H9 (cell line): ENCODE results near the gene CTNNA1. TPM values are rescaled to one million over a fixed set of nuclear protein-coding genes. Genes with fewer than 3 reads are reported as not detected.
A peak's percentile ranks its signal among the peaks of the same experiment; 100 is the strongest.

Experiments used
- DNase-seq: peaks from one replicate; pipeline ENCODE4 v3.0.0-alpha.2; 2017
- H2AFZ ChIP-seq: one replicate; pipeline ENCODE4 v1.6.1; 2013; ENCODE audit warnings: mild to moderate bottlenecking, low read length, control low read depth, moderate library complexity
- H2AK5ac ChIP-seq: 2 replicates; pipeline ENCODE4 v1.6.1; 2013; ENCODE audit warnings: low read length, control low read depth, mixed read lengths; ENCODE audit not compliant: insufficient read length
- H2BK120ac ChIP-seq: one replicate; pipeline ENCODE4 v1.6.1; 2013; ENCODE audit warnings: low read depth, mild to moderate bottlenecking, low read length, control low read depth, inconsistent platforms; ENCODE audit not compliant: poor library complexity, severe bottlenecking
- H2BK12ac ChIP-seq: 2 replicates; pipeline ENCODE4 v1.6.1; 2013; ENCODE audit warnings: low read length, control low read depth, mixed read lengths, low read depth; ENCODE audit not compliant: insufficient read length
- H2BK15ac ChIP-seq: 2 replicates; pipeline ENCODE4 v1.6.1; 2013; ENCODE audit warnings: low read depth, low read length, control low read depth
- H2BK20ac ChIP-seq: one replicate; pipeline ENCODE4 v1.6.1; 2013; ENCODE audit warnings: low read depth, mild to moderate bottlenecking, low read length, control low read depth, inconsistent platforms; ENCODE audit not compliant: poor library complexity, severe bottlenecking
- H2BK5ac ChIP-seq: 2 replicates; pipeline ENCODE4 v1.6.1; 2013; ENCODE audit warnings: low read length, control low read depth, mixed read lengths; ENCODE audit not compliant: insufficient read length
- H3K14ac ChIP-seq: 2 replicates; pipeline ENCODE4 v1.6.1; 2013; ENCODE audit warnings: low read length, control low read depth; ENCODE audit not compliant: insufficient read depth
- H3K18ac ChIP-seq: 2 replicates; pipeline ENCODE4 v1.6.1; 2013; ENCODE audit warnings: low read depth, mild to moderate bottlenecking, mixed read lengths, low read length, control low read depth; ENCODE audit not compliant: insufficient read length
- H3K23ac ChIP-seq: 2 replicates; pipeline ENCODE4 v1.6.1; 2013; ENCODE audit warnings: low read length, control low read depth, mixed read lengths, low read depth; ENCODE audit not compliant: insufficient read length
- H3K23me2 ChIP-seq: 2 replicates; pipeline ENCODE4 v1.6.1; 2013; ENCODE audit warnings: low read depth, mild to moderate bottlenecking, mixed read lengths, low read length, control low read depth; ENCODE audit not compliant: insufficient read length, poor library complexity, severe bottlenecking
- H3K27ac ChIP-seq: 2 replicates; pipeline ENCODE4 v1.5.1; 2013; ENCODE audit warnings: low read length, control low read depth, mixed read lengths, low read depth; ENCODE audit not compliant: insufficient read length
- H3K27me3 ChIP-seq: 2 replicates; pipeline ENCODE4 v1.6.1; 2013; ENCODE audit warnings: low read length, control low read depth, inconsistent platforms; ENCODE audit not compliant: insufficient read depth
- H3K4ac ChIP-seq: 2 replicates; pipeline ENCODE4 v1.6.1; 2013; ENCODE audit warnings: low read depth, mild to moderate bottlenecking, control low read depth, inconsistent platforms, low read length, moderate library complexity
- H3K4me1 ChIP-seq: 2 replicates; pipeline ENCODE4 v1.6.1; 2013; ENCODE audit warnings: low read length, control low read depth, inconsistent platforms; ENCODE audit not compliant: insufficient read depth
- H3K4me2 ChIP-seq: 2 replicates; pipeline ENCODE4 v1.6.1; 2013; ENCODE audit warnings: low read length, control low read depth, mixed read lengths; ENCODE audit not compliant: insufficient read length, insufficient read depth
- H3K56ac ChIP-seq: 2 replicates; pipeline ENCODE4 v1.6.1; 2013; ENCODE audit warnings: low read depth, mild to moderate bottlenecking, mixed read lengths, low read length, control low read depth; ENCODE audit not compliant: insufficient read length
- H3K79me1 ChIP-seq: 2 replicates; pipeline ENCODE4 v1.6.1; 2013; ENCODE audit warnings: low read depth, mild to moderate bottlenecking, moderate library complexity, low read length, control low read depth, inconsistent platforms; ENCODE audit not compliant: insufficient read depth, poor library complexity, severe bottlenecking
- H3K79me2 ChIP-seq: 2 replicates; pipeline ENCODE4 v1.6.1; 2013; ENCODE audit warnings: low read length, control low read depth, inconsistent platforms; ENCODE audit not compliant: insufficient read depth
- H3K9ac ChIP-seq: 2 replicates; pipeline ENCODE4 v1.6.1; 2013; ENCODE audit warnings: low read length, control low read depth, mixed read lengths; ENCODE audit not compliant: insufficient read length; ENCODE audit errors: extremely low read depth
- H3K9me3 ChIP-seq: one replicate; pipeline ENCODE4 v1.6.1; 2013; ENCODE audit warnings: low read depth, low read length, inconsistent platforms; ENCODE audit not compliant: control insufficient read depth
- H3T11ph ChIP-seq: one replicate; pipeline ENCODE4 v1.6.1; 2013; ENCODE audit warnings: mild to moderate bottlenecking, low read length, control low read depth, inconsistent platforms
- H4K20me1 ChIP-seq: one replicate; pipeline ENCODE4 v1.6.1; 2013; ENCODE audit not compliant: control insufficient read depth, insufficient read length, insufficient read depth
- H4K5ac ChIP-seq: 2 replicates; pipeline ENCODE4 v1.6.1; 2013; ENCODE audit warnings: low read depth, mild to moderate bottlenecking, mixed read lengths, low read length, control low read depth; ENCODE audit not compliant: insufficient read length
- H4K8ac ChIP-seq: replicated peaks from 2 replicates; pipeline ENCODE4 v1.6.1; 2013; ENCODE audit warnings: low read length, control low read depth, mixed read lengths, low read depth; ENCODE audit not compliant: insufficient read length
- H4K91ac ChIP-seq: 2 replicates; pipeline ENCODE4 v1.6.1; 2013; ENCODE audit warnings: low read depth, mild to moderate bottlenecking, moderate library complexity, mixed read lengths, low read length, control low read depth; ENCODE audit not compliant: insufficient read length
- H3K27ac Mint-ChIP-seq, 3 experiments: 2 replicates in 2 of 3; 3 replicates in 1 of 3; pipeline ENCODE4 v1.8.0; 2020 to 2021; ENCODE audit warnings: mixed read lengths in 3 of 3, mild to moderate bottlenecking in 1 of 3, moderate library complexity in 1 of 3
- H3K27me3 Mint-ChIP-seq: 2 replicates; pipeline ENCODE4 v1.8.0; 2021; ENCODE audit warnings: low read depth, mild to moderate bottlenecking, moderate library complexity, mixed read lengths
- H3K36me3 Mint-ChIP-seq, 3 experiments: 2 replicates in 2 of 3; 3 replicates in 1 of 3; pipeline ENCODE4 v1.8.0; 2020 to 2021; ENCODE audit warnings: low read depth in 3 of 3, mixed read lengths in 3 of 3; ENCODE audit not compliant: insufficient read depth in 1 of 3
- H3K4me1 Mint-ChIP-seq, 2 experiments: 2 replicates each; pipeline ENCODE4 v1.8.0; 2020; ENCODE audit warnings: mixed read lengths in 2 of 2
- H3K4me3 Mint-ChIP-seq, 2 experiments: 2 replicates in 1 of 2; 3 replicates in 1 of 2; pipeline ENCODE4 v1.8.0; 2020 to 2021; ENCODE audit warnings: mild to moderate bottlenecking in 2 of 2, mixed read lengths in 2 of 2, moderate library complexity in 1 of 2
- H3K9me3 Mint-ChIP-seq, 2 experiments: 2 replicates in 1 of 2; 3 replicates in 1 of 2; pipeline ENCODE4 v1.8.0; 2020; ENCODE audit warnings: mild to moderate bottlenecking in 2 of 2, mixed read lengths in 2 of 2, moderate library complexity in 1 of 2
- CTCF ChIP-seq: fragments of 200-600 bp; sonication (generic); conservative IDR thresholded peaks from 3 replicates; pipeline ENCODE4 v1.8.0; 2021; ENCODE audit warnings: antibody characterized with exemption, mild to moderate bottlenecking
- WGBS: extraction: QIAGEN DNeasy Blood & Tissue Kit; methylation state at CpG from one replicate; pipeline ENCODE4 v1.1.7; 2013; ENCODE audit warnings: missing lambda C conversion rate, low lambda C conversion rate, mixed read lengths; ENCODE audit not compliant: insufficient read length; ENCODE audit errors: extremely low coverage; 5-methylcytosine and 5-hydroxymethylcytosine counted together
- total RNA-seq: library from RNA; stranded (reverse); gene quantifications from 2 replicates; pipeline ENCODE4 v1.2.1, GENCODE V29; 2021

The CTNNA1 gene
- total RNA-seq, 1 experiment from 2014 or later, result 354 TPM

DNA sequence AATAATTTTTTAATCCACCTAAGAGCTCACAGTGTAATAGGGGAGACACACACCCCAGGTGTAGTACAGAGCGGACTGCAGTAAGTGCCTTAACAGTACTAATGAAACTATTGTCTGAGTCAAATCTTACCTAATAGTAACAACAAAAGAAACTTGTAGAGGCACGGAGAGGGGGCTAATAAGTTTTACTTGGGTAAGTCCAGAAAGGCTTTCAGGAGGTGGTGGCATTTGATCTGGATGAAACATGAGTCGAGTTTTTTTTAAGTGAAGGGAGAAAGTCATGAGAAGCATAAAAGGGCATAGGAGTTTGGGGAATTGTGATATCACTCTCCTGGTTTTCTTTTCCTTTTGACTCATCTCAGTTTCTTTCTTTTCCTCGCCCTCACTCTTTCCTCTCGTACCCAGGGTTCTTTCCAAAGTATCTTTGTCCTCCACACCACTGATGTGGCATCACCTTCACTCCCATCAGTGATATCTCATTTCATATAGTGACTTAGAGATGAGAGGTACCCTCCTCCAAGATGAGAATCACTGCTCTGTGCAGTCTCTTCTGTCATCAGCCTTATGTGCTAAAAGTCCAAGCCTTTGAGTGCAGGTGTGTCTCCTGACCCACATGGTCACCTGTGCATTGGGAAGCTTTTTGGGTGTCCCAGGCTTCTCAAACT lies 2.0 kb downstream of the CTNNA1 start:
- H3K9ac ChIP-seq, result peak overlapping the region; percentile 10
- peak overlapping the region; percentile 89 to 90 for H3K4me3 Mint-ChIP-seq
- WGBS, result no CpG with 5 or more reads among the region's 5 CpGs

More for the DNA sequence above, 2.0 kb downstream of the CTNNA1 start:
- H2BK20ac ChIP-seq, result no peak overlapping the region
- no peak overlapping the region for H3K14ac ChIP-seq
- H3K27ac ChIP-seq, result no peak overlapping the region
- peak overlapping the region; percentile 78 for H3K4me2 ChIP-seq
- H2BK12ac ChIP-seq, result no peak overlapping the region
- H4K8ac ChIP-seq, result no peak overlapping the region
- no peak overlapping the region for H3K4ac ChIP-seq
- Mint-ChIP-seq H3K9me3 (peaks cover 26 to 27% of the 10 kb centered on the region in 2 experiments), H3K27me3 (no peaks in the 10 kb centered on the region), H3K4me1 (peaks cover 29 to 42% of the 10 kb centered on the region in 2 experiments), H3K27ac (peak overlapping the region in 1 of 3 experiments; percentile 13; a peak in 2 of 7 replicates), H3K36me3 (peaks cover 45 to 52% (median 51%) of the 10 kb centered on the region in 3 experiments)
- H3K27me3 ChIP-seq, result no peaks in the 10 kb centered on the region
- peaks cover 11% of the 10 kb centered on the region for H3K23me2 ChIP-seq
- no peak for TF ChIP-seq CTCF
- H3K18ac ChIP-seq, result no peak overlapping the region
- H3K56ac ChIP-seq, result no peak overlapping the region
- H3K79me1 ChIP-seq, result peaks cover 10% of the 10 kb centered on the region
- H3K4me1 ChIP-seq, result no peaks in the 10 kb centered on the region; the same call in 1 of the 2 replicates
- no peak overlapping the region for H2AFZ ChIP-seq
- H2BK5ac ChIP-seq, result no peak overlapping the region
- H4K91ac ChIP-seq, result no peak overlapping the region
- H3K9me3 ChIP-seq, result no peaks in the 10 kb centered on the region
- no peak overlapping the region for H4K5ac ChIP-seq
- no peak for DNase-seq
- no peak overlapping the region for H2BK15ac ChIP-seq
- H3K23ac ChIP-seq, result no peak overlapping the region
- H4K20me1 ChIP-seq, result no peaks in the 10 kb centered on the region
- peaks cover 45% of the 10 kb centered on the region for H3K79me2 ChIP-seq
- H2AK5ac ChIP-seq, result no peak overlapping the region
- no peak overlapping the region for H3T11ph ChIP-seq
- no peak overlapping the region for H2BK120ac ChIP-seq
